ENCODE results near the gene MXRA8.
"Not testable (repeated sequence)": the region's sequence is repeated elsewhere in the genome, so short reads cannot be mapped to it uniquely, and the experiment has no call there.

The MXRA8 gene

GRCh38 chr1:1374589-1374928 lies 16.2 kb upstream of the MXRA8 start:
- Histone ChIP-seq H3K27me3 (replicated peaks; ENCODE audit: control insufficient read depth, insufficient read depth, low read length) (no peaks in the 10 kb centered on the region), H3K9me3 (ENCODE audit: control insufficient read depth, low read length) (no peaks in the 10 kb centered on the region), H3K4me3 (ENCODE audit: low read length) (peak overlapping the region; percentile 91), H3K9ac (ENCODE audit: low read length) (peak overlapping the region; percentile 99), H3K36me3 (ENCODE audit: control insufficient read depth, insufficient read depth, low read length, severe bottlenecking) (peaks cover 12% of the 10 kb centered on the region), H3K4me1 (ENCODE audit: control insufficient read depth, insufficient read depth, low read length) (peaks cover 41% of the 10 kb centered on the region)
- peak; percentile 53 for DNase-seq (ENCODE audit: low read depth)

DNA sequence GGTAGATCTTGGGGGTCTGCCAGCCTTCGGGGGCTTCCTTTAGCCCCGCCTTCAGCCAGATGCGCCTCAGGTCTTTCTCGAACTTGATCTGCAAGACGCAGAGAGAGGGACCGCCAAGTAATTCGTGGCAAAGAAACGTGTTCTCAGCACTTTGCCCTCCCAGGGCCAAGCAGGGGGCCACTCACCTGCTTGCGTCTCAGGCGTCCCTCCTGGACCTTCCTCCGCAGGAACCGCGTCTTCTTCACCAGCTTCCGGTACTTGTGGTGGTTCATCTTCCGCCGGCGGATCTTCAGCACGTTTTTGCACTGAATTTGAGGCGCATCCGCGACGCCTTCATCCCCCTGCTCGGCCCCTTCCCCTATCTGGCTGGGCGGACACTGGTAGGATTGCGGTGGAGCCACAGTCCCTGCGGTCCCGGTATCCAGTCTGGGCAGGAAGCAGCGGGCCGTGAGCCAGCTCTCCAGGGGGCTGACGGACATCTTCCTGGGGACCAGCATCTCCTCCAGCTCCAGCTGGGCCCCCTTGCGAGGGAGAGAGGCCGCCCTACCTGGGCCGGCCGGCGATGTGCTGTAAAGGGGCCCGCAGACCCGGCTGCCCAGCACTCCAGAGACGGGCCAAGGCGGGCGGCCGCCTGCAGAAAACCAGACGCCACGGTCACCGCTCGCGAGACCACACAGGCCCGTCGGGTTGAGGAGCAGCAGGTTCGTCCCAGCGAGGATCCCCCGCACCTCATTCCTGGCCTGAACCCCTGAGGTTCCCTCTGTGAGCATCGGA lies 15.6 kb upstream of the MXRA8 start:
- peak overlapping the region; percentile 91 for H3K4me3 ChIP-seq (ENCODE audit: low read length)
- H3K36me3 ChIP-seq (ENCODE audit: control insufficient read depth, insufficient read depth, low read length, severe bottlenecking) = peaks cover 12% of the 10 kb centered on the region
- no peaks in the 10 kb centered on the region for H3K27me3 ChIP-seq (replicated peaks; ENCODE audit: control insufficient read depth, insufficient read depth, low read length)
- no peak for DNase-seq (ENCODE audit: low read depth)
- H3K9ac ChIP-seq (ENCODE audit: low read length) = peak overlapping the region; percentile 99
- H3K9me3 ChIP-seq (ENCODE audit: control insufficient read depth, low read length) = no peaks in the 10 kb centered on the region
- H3K4me1 ChIP-seq (ENCODE audit: control insufficient read depth, insufficient read depth, low read length) = peaks cover 41% of the 10 kb centered on the region

GRCh38 chr1:1373051-1373814 lies 14.9 kb upstream of the MXRA8 start:
- Histone ChIP-seq H3K9me3 (ENCODE audit: control insufficient read depth, low read length) (no peaks in the 10 kb centered on the region), H3K4me1 (ENCODE audit: control insufficient read depth, insufficient read depth, low read length) (peaks cover 41% of the 10 kb centered on the region), H3K9ac (ENCODE audit: low read length) (peak overlapping the region; percentile 99), H3K27me3 (replicated peaks; ENCODE audit: control insufficient read depth, insufficient read depth, low read length) (no peaks in the 10 kb centered on the region), H3K36me3 (ENCODE audit: control insufficient read depth, insufficient read depth, low read length, severe bottlenecking) (peaks cover 12% of the 10 kb centered on the region), H3K4me3 (ENCODE audit: low read length) (peak overlapping the region; percentile 91)
- DNase-seq (ENCODE audit: low read depth) = no peak

- H3K4me1 ChIP-seq (ENCODE audit: control insufficient read depth, insufficient read depth, low read length) = peaks cover 41% of the 10 kb centered on the region
- peak; percentile 82 for DNase-seq (ENCODE audit: low read depth)
- no peaks in the 10 kb centered on the region for H3K27me3 ChIP-seq (replicated peaks; ENCODE audit: control insufficient read depth, insufficient read depth, low read length)
- no peaks in the 10 kb centered on the region for H3K9me3 ChIP-seq (ENCODE audit: control insufficient read depth, low read length)
- H3K9ac ChIP-seq (ENCODE audit: low read length) = no peak overlapping the region
- peaks cover 12% of the 10 kb centered on the region for H3K36me3 ChIP-seq (ENCODE audit: control insufficient read depth, insufficient read depth, low read length, severe bottlenecking)
- no peak overlapping the region for H3K4me3 ChIP-seq (ENCODE audit: low read length)
These were observed 13.7 kb upstream of the MXRA8 start for GRCh38 chr1:1371746-1372711.

DNA sequence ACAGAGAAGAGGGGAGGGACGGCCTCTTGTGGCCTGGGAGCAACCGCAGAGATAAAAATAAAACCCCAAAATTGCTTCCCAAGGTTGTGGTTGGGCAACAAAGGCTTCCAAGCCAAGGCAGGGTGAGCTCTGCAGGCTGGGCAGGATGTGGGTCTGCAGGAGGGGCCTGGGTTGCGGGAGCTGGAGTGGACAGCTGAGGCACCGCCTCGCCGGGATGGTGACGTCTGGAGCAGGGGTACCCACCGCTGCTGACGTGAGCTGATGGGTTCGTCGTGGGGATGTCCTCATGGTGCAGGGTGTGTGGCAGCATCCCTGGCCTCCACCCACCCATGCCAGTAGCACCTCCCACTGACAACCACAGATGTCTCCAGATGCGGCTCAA lies 13.0 kb upstream of the MXRA8 start:
- DNase-seq (ENCODE audit: low read depth) = no peak
- no peaks in the 10 kb centered on the region for H3K27me3 ChIP-seq (replicated peaks; ENCODE audit: control insufficient read depth, insufficient read depth, low read length)
- no peak overlapping the region for H3K4me3 ChIP-seq (ENCODE audit: low read length)
- H3K36me3 ChIP-seq (ENCODE audit: control insufficient read depth, insufficient read depth, low read length, severe bottlenecking) = peaks cover 12% of the 10 kb centered on the region
- peaks cover 38% of the 10 kb centered on the region for H3K4me1 ChIP-seq (ENCODE audit: control insufficient read depth, insufficient read depth, low read length)
- H3K9ac ChIP-seq (ENCODE audit: low read length) = no peak overlapping the region
- no peaks in the 10 kb centered on the region for H3K9me3 ChIP-seq (ENCODE audit: control insufficient read depth, low read length)

GRCh38 chr1:1370771-1371300 lies 12.5 kb upstream of the MXRA8 start:
- Histone ChIP-seq H3K27me3 (replicated peaks; ENCODE audit: control insufficient read depth, insufficient read depth, low read length) (no peaks in the 10 kb centered on the region), H3K36me3 (ENCODE audit: control insufficient read depth, insufficient read depth, low read length, severe bottlenecking) (peaks cover 12% of the 10 kb centered on the region), H3K9ac (ENCODE audit: low read length) (peak overlapping the region; percentile 60), H3K4me3 (ENCODE audit: low read length) (no peak overlapping the region), H3K9me3 (ENCODE audit: control insufficient read depth, low read length) (no peaks in the 10 kb centered on the region), H3K4me1 (ENCODE audit: control insufficient read depth, insufficient read depth, low read length) (peaks cover 33% of the 10 kb centered on the region)
- no peak for DNase-seq (ENCODE audit: low read depth)

- peaks cover 33% of the 10 kb centered on the region for H3K4me1 ChIP-seq (ENCODE audit: control insufficient read depth, insufficient read depth, low read length)
- not testable (repeated sequence) for DNase-seq (ENCODE audit: low read depth); H3K27me3 ChIP-seq (replicated peaks; ENCODE audit: control insufficient read depth, insufficient read depth, low read length)
These were observed 11.7 kb upstream of the MXRA8 start for GRCh38 chr1:1370094-1370493.

DNA sequence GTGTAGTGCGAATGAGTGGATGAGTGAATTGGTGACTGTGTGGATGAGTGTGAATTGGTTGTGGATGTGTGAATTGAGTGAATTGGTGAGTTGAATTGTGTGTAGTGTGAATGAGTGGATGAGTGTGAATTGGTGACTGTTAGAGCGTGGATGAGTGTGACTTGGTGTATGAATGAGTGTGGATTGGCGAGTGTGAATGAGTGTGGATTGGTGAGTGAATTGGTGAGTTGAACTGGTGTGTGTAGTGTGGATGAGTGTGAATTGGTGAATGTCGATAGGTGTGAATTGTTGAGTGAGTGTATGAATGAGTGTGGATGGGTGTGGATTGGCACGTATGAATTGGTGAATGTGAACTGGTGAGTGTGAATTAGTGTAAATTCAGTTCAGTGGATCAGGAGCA lies 9.0 kb upstream of the MXRA8 start:
- Histone ChIP-seq H3K36me3 (ENCODE audit: control insufficient read depth, insufficient read depth, low read length, severe bottlenecking) (no peaks in the 10 kb centered on the region), H3K4me3 (ENCODE audit: low read length) (no peak overlapping the region), H3K9me3 (ENCODE audit: control insufficient read depth, low read length) (no peaks in the 10 kb centered on the region), H3K27me3 (replicated peaks; ENCODE audit: control insufficient read depth, insufficient read depth, low read length) (no peaks in the 10 kb centered on the region), H3K4me1 (ENCODE audit: control insufficient read depth, insufficient read depth, low read length) (peaks cover 19% of the 10 kb centered on the region), H3K9ac (ENCODE audit: low read length) (no peak overlapping the region)
- DNase-seq (ENCODE audit: low read depth) = no peak

More at GRCh38 chr1:1370094-1370493, 11.7 kb upstream of the MXRA8 start:
- peaks cover 12% of the 10 kb centered on the region for H3K36me3 ChIP-seq (ENCODE audit: control insufficient read depth, insufficient read depth, low read length, severe bottlenecking)
- not testable (repeated sequence) for H3K9ac ChIP-seq (ENCODE audit: low read length); H3K9me3 ChIP-seq (ENCODE audit: control insufficient read depth, low read length); H3K4me3 ChIP-seq (ENCODE audit: low read length)

- Histone ChIP-seq H3K9me3 (ENCODE audit: control insufficient read depth, low read length) (no peaks in the 10 kb centered on the region), H3K9ac (ENCODE audit: low read length) (no peak overlapping the region), H3K36me3 (ENCODE audit: control insufficient read depth, insufficient read depth, low read length, severe bottlenecking) (no peaks in the 10 kb centered on the region), H3K27me3 (replicated peaks; ENCODE audit: control insufficient read depth, insufficient read depth, low read length) (no peaks in the 10 kb centered on the region), H3K4me3 (ENCODE audit: low read length) (no peak overlapping the region), H3K4me1 (ENCODE audit: control insufficient read depth, insufficient read depth, low read length) (peaks cover 19% of the 10 kb centered on the region)
- no peak for DNase-seq (ENCODE audit: low read depth)
These were observed 8.3 kb upstream of the MXRA8 start for GRCh38 chr1:1366699-1367066.

DNA sequence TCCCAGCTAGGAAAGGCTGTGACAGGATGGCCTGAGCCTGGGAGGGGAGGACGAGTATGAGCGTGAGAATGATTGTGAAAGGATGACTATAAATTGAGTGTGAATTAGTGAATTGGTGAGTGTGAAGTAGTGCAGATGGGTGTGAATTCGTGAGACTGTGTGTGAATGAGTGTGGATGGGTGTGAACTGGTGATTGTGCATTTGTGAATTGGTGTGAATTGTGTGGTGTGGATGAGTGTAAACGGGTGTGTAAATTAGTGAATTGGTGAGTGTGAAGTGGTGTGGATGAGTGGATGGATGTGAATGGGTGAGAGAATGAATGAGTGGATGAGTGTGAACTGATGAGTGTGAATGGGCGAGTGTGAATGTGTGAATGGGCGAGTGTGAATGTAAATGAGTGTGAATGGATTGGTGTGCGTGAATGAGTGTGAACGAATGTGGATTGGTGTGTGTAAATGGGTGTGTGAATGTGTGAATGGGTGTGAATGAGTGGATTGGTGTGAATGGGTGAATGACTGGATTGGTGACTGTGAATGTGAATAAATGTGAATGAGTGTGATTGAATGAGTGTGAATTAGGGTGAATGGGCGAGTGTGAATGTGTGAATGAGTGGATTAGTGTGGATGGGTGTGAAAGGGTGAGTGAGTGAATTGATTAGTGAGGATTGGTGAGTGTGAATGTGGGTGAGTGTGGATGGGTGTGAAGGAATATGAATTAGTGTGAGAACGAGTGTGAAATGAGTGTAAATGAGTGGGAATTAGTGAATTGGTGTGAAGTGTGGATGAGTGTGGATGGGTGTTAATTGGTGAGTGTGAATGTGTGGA lies 7.7 kb upstream of the MXRA8 start:
- Histone ChIP-seq H3K4me1 (ENCODE audit: control insufficient read depth, insufficient read depth, low read length) (peaks cover 19% of the 10 kb centered on the region), H3K9me3 (ENCODE audit: control insufficient read depth, low read length) (no peaks in the 10 kb centered on the region), H3K27me3 (replicated peaks; ENCODE audit: control insufficient read depth, insufficient read depth, low read length) (no peaks in the 10 kb centered on the region), H3K9ac (ENCODE audit: low read length) (no peak overlapping the region), H3K36me3 (ENCODE audit: control insufficient read depth, insufficient read depth, low read length, severe bottlenecking) (no peaks in the 10 kb centered on the region), H3K4me3 (ENCODE audit: low read length) (no peak overlapping the region)
- no peak for DNase-seq (ENCODE audit: low read depth)
